GM20431 (cell line): ENCODE data around the gene BNIP5.

Experiments
- in situ Hi-C: fragments of 300-500 bp; cut with MseI, MboI; formaldehyde crosslinking; loops from one replicate; pipeline ENCODE4 v1.15.0; 2020; ENCODE audit warnings: low sequenced_read_pairs; ENCODE audit not compliant: unreplicated experiment

BNIP5 gene

GRCh38 chr6:36336779-36337241 is at the start of gene BNIP5:
BNIP5 (minus strand) TSS chr6:36336888; CDS start chr6:36330690, 6,198 bp downstream.
- in situ Hi-C loops, result no loop called here

- in situ Hi-C loops, result no loop called here
These were observed 47.4 kb upstream of the BNIP5 start for GRCh38 chr6:36384095-36384494.

- in situ Hi-C loops, result no loop called here
These were observed 46.9 kb upstream of the BNIP5 start for GRCh38 chr6:36383606-36384005.

- in situ Hi-C loops, result no loop called here
These were observed 46.3 kb upstream of the BNIP5 start for GRCh38 chr6:36382976-36383375.

- in situ Hi-C loops, result no loop called here
These were observed 45.1 kb upstream of the BNIP5 start for GRCh38 chr6:36381502-36382389.

GRCh38 chr6:36380166-36380565 is 43.5 kb upstream of the BNIP5 start:
- in situ Hi-C loops, result no loop called here

GRCh38 chr6:36378936-36379335 is 42.2 kb upstream of the BNIP5 start:
- in situ Hi-C loops, result no loop called here

- in situ Hi-C loops, result no loop called here
These were observed 41.7 kb upstream of the BNIP5 start for GRCh38 chr6:36378243-36378920.

GRCh38 chr6:36377594-36377993 is 40.9 kb upstream of the BNIP5 start:
- in situ Hi-C loops, result no loop called here

GRCh38 chr6:36376742-36377141 is 40.1 kb upstream of the BNIP5 start:
- in situ Hi-C loops, result no loop called here

GRCh38 chr6:36376183-36376582 is 39.5 kb upstream of the BNIP5 start:
- in situ Hi-C loops, result no loop called here

GRCh38 chr6:36375644-36376155 is 39.0 kb upstream of the BNIP5 start:
- in situ Hi-C loops, result no loop called here

- in situ Hi-C loops, result no loop called here
These were observed 38.3 kb upstream of the BNIP5 start for GRCh38 chr6:36374972-36375371.

GRCh38 chr6:36374194-36374593 is 37.5 kb upstream of the BNIP5 start:
- in situ Hi-C loops, result no loop called here

- in situ Hi-C loops, result no loop called here
These were observed 36.8 kb upstream of the BNIP5 start for GRCh38 chr6:36373368-36374019.

- in situ Hi-C loops, result no loop called here
These were observed 35.4 kb upstream of the BNIP5 start for GRCh38 chr6:36372088-36372487.

- in situ Hi-C loops, result no loop called here
These were observed 34.5 kb upstream of the BNIP5 start for GRCh38 chr6:36371211-36371610.

GRCh38 chr6:36370638-36371037 is 34.0 kb upstream of the BNIP5 start:
- in situ Hi-C loops, result no loop called here

GRCh38 chr6:36368921-36369865 is 32.5 kb upstream of the BNIP5 start:
- in situ Hi-C loops, result loop anchor here (10.0 kb wide), 1 partner anchor 74 kb away; no protein-coding TSS in a partner anchor
